Measurements from ENCODE around the gene POLR2H.

Gene POLR2H

DNA sequence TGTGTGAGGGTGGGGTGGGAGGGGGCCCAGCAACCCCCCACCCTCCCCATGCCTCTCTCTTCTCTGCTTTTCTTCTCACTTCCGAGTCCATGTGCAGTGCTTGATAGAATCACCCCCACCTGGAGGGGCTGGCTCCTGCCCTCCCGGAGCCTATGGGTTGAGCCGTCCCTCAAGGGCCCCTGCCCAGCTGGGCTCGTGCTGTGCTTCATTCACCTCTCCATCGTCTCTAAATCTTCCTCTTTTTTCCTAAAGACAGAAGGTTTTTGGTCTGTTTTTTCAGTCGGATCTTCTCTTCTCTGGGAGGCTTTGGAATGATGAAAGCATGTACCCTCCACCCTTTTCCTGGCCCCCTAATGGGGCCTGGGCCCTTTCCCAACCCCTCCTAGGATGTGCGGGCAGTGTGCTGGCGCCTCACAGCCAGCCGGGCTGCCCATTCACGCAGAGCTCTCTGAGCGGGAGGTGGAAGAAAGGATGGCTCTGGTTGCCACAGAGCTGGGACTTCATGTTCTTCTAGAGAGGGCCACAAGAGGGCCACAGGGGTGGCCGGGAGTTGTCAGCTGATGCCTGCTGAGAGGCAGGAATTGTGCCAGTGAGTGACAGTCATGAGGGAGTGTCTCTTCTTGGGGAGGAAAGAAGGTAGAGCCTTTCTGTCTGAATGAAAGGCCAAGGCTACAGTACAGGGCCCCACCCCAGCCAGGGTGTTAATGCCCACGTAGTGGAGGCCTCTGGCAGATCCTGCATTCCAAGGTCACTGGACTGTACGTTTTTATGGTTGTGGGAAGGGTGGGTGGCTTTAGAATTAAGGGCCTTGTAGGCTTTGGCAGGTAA, 16.0 kb upstream of the POLR2H start:
- DNase-seq (ENCODE audit: low read depth, low spot score): peak; percentile 58
- H3K4me3 ChIP-seq (ENCODE audit: low read depth, low read length): no peak overlapping the region
- TF ChIP-seq CTCF (IDR thresholded peaks at IDR 0.05; ENCODE audit: low read depth, low read length): peak; percentile 56
- in situ Hi-C loops (cut with HindIII; ENCODE audit: low sequenced_read_pairs): no loop called here

DNA sequence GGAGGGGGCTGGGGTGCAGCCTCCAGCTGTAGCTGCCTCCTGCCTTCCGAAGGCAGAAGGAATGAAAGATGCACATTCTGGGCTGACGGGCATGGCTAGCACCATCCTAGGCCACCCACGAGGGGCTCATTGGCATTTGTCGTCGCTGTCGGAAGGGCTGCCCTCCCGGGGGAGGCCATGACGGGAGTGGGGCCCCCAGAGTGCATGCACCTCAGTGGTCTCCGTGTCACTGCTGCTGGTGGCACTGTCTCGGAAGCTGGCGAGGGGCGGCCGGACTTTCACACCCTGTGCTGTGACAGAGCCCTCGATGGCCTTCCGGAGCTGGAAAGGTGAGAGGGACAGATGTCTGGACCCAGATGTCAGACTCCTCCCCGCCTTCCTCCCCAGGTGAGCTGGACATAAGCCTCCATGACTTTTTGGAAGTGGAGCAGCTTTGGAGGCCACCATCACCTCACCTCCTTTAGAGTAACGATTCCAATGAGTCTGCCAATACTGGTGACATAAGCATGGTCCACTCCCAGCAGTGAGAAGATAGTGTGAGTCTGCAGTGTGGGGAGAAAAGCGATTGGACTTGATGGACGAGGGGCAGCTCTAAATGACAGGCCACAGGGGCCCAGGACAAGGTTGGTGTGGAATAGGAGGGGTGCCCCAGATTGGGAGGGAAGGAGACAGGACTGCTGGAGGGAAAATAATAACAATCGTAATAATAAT, 14.9 kb upstream of the POLR2H start:
- no peak overlapping the region for H3K4me3 ChIP-seq (ENCODE audit: low read depth, low read length)
- in situ Hi-C loops (cut with HindIII; ENCODE audit: low sequenced_read_pairs): no loop called here
- no peak for DNase-seq (ENCODE audit: low read depth, low spot score)
- TF ChIP-seq CTCF (IDR thresholded peaks at IDR 0.05; ENCODE audit: low read depth, low read length): no peak

DNA sequence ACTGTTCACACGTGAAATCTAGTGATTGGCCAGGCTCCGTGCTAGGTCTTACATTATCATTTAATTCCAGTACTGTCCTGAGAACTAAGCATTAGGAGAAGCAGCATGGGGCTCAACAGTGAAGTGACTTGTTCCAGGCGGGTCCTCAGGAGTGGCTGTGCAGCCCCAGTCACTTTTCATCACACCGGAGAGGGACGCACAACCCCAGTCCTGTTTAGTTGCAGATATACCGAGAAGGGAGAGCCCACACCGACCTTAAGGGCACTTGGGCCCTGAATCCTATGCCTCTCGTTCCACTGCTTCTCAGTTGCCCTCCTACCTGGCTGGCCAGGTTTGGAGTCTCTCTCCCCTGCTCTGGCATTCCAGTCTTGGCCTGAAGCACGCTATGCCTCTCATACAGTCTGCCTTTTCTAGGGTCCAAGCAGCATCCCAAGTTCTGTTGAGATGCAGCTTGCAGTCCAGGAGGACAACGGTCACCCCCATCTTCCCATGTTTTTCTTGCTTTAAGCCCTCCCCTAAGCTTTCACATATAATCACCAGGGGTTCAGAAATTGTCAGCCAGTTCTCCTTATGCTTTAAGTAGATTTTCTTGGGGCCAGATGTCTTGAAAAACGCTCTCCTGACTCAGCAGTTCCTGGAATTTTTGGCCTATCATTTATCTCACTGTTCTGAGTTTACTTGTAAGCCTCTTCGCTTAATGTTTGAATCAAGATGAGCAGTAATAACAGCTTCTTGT, 14.0 kb upstream of the POLR2H start:
- no peak for DNase-seq (ENCODE audit: low read depth, low spot score)
- in situ Hi-C loops (cut with HindIII; ENCODE audit: low sequenced_read_pairs): no loop called here
- TF ChIP-seq CTCF (IDR thresholded peaks at IDR 0.05; ENCODE audit: low read depth, low read length): no peak
- no peak overlapping the region for H3K4me3 ChIP-seq (ENCODE audit: low read depth, low read length)

DNA sequence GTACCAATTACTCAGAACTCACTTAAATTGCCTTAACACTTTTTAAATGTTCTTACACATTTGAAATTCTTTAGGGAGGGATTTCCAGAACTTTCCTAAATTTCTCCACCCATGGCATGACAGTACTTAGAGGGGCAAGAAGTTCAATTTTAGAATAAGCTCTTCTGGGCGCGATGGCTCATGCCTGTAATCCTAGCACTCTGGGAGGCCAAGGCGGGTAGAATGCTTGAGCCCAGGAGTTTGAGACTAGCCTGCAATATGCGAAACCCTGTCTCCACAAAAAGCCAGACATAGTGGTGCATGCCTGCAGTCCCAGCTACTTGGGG, 13.5 kb upstream of the POLR2H start:
- in situ Hi-C loops (cut with HindIII; ENCODE audit: low sequenced_read_pairs): no loop called here

GRCh38 chr3:184349563-184350470, 11.7 kb upstream of the POLR2H start:
- no peak for TF ChIP-seq CTCF (IDR thresholded peaks at IDR 0.05; ENCODE audit: low read depth, low read length)
- DNase-seq (ENCODE audit: low read depth, low spot score): no peak
- H3K4me3 ChIP-seq (ENCODE audit: low read depth, low read length): no peak overlapping the region
- in situ Hi-C loops (cut with HindIII; ENCODE audit: low sequenced_read_pairs): no loop called here

More for the DNA sequence above, 13.5 kb upstream of the POLR2H start:
- TF ChIP-seq CTCF (IDR thresholded peaks at IDR 0.05; ENCODE audit: low read depth, low read length): no peak
- DNase-seq (ENCODE audit: low read depth, low spot score): no peak
- no peak overlapping the region for H3K4me3 ChIP-seq (ENCODE audit: low read depth, low read length)

GRCh38 chr3:184350618-184351017, 10.9 kb upstream of the POLR2H start:
- no peak for DNase-seq (ENCODE audit: low read depth, low spot score)
- no peak for TF ChIP-seq CTCF (IDR thresholded peaks at IDR 0.05; ENCODE audit: low read depth, low read length)
- in situ Hi-C loops (cut with HindIII; ENCODE audit: low sequenced_read_pairs): no loop called here
- H3K4me3 ChIP-seq (ENCODE audit: low read depth, low read length): no peak overlapping the region
